Chondrocyte (in vitro differentiated cells): Measurements from ENCODE around the gene ZCCHC17. TPM values are rescaled to one million over a fixed set of nuclear protein-coding genes. Genes with fewer than 3 reads are reported as not detected.
"Not testable (repeated sequence)": the region's sequence is repeated elsewhere in the genome, so short reads cannot be mapped to it uniquely, and the experiment has no call there.

Experiments used
- DNase-seq: peaks from one replicate; pipeline ENCODE4 v3.0.0; 2021; ENCODE audit warnings: mixed read lengths, low spot score
- H3K27ac Mint-ChIP-seq: one replicate; pipeline ENCODE4 v1.8.0; 2021; ENCODE audit warnings: mild to moderate bottlenecking, moderate library complexity, mixed read lengths; ENCODE audit not compliant: unreplicated experiment
- H3K27me3 Mint-ChIP-seq: 2 replicates; pipeline ENCODE4 v1.8.0; 2021; ENCODE audit warnings: low read depth, mixed read lengths
- H3K36me3 Mint-ChIP-seq: 2 replicates; pipeline ENCODE4 v1.8.0; 2021; ENCODE audit warnings: low read depth, mixed read lengths
- H3K4me1 Mint-ChIP-seq: 2 replicates; pipeline ENCODE4 v1.8.0; 2021; ENCODE audit warnings: low read depth, mild to moderate bottlenecking, mixed read lengths
- H3K4me3 Mint-ChIP-seq: one replicate; pipeline ENCODE4 v1.8.0; 2021; ENCODE audit warnings: mild to moderate bottlenecking, moderate library complexity, mixed read lengths; ENCODE audit not compliant: unreplicated experiment
- H3K9me3 Mint-ChIP-seq: 2 replicates; pipeline ENCODE4 v1.8.0; 2021; ENCODE audit warnings: low read depth, mixed read lengths
- total RNA-seq: library from RNA; stranded (reverse); gene quantifications from 3 replicates; pipeline ENCODE4 v1.2.1, GENCODE V29; 2021
- TF ChIP-seq, protein P1 (sequence below): fragments of 200-600 bp; sonication (generic); IDR thresholded peaks from 2 replicates; pipeline ENCODE4 v1.5.0; 2021; ENCODE audit warnings: antibody characterized with exemption, mild to moderate bottlenecking, moderate library complexity

Gene ZCCHC17
- total RNA-seq, 1 donor from 2014 or later, result 31.1 TPM

DNA sequence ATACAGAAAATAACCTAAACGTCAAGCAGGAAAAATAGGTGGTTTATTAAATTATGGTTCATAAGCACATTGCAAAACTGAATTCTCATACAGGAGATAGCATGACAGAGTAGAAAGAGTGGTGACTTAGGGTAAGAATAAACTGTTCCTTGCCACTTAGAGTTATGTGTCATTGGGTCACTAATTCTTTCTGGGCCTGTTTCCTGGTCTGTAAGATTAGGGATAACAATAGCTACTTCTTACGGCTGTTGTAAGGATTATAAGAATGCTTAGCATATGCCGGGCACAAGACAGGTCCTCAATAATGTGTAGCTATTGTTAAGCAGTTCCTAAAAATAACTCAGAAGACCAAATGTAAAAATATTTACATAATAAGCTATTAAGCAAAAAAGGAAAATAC, 24.5 kb upstream of the ZCCHC17 start:
- H3K4me3 Mint-ChIP-seq, result no peak overlapping the region
- TF ChIP-seq, protein P1, sequence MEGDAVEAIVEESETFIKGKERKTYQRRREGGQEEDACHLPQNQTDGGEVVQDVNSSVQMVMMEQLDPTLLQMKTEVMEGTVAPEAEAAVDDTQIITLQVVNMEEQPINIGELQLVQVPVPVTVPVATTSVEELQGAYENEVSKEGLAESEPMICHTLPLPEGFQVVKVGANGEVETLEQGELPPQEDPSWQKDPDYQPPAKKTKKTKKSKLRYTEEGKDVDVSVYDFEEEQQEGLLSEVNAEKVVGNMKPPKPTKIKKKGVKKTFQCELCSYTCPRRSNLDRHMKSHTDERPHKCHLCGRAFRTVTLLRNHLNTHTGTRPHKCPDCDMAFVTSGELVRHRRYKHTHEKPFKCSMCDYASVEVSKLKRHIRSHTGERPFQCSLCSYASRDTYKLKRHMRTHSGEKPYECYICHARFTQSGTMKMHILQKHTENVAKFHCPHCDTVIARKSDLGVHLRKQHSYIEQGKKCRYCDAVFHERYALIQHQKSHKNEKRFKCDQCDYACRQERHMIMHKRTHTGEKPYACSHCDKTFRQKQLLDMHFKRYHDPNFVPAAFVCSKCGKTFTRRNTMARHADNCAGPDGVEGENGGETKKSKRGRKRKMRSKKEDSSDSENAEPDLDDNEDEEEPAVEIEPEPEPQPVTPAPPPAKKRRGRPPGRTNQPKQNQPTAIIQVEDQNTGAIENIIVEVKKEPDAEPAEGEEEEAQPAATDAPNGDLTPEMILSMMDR, result no peak
- no peak overlapping the region for H3K27ac Mint-ChIP-seq
- no peaks in the 10 kb centered on the region for H3K9me3 Mint-ChIP-seq
- peaks cover 27% of the 10 kb centered on the region for H3K36me3 Mint-ChIP-seq
- H3K4me1 Mint-ChIP-seq, result no peaks in the 10 kb centered on the region
- no peaks in the 10 kb centered on the region for H3K27me3 Mint-ChIP-seq
- no peak for DNase-seq

DNA sequence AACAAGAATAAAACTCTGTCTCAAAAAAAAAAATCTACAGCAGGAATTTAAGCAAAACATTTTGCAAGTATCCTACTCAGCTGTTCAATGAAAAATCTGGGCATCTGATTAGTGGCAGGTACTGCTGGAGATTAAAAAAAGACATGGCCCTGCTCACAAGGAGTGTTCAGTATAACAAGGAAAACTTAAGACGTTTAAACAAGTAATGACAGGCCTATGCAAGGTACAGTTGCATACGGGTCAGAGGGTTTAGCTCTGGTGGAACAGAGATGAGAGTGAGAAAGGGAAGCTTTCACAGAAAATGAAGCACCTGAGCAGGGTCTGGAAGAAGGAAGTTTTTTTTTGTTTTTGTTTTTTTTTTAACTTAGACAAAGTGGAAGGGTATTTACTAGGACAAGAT, 23.2 kb upstream of the ZCCHC17 start:
- TF ChIP-seq, protein P1, result no peak
- no peak for DNase-seq
- H3K27me3 Mint-ChIP-seq, result no peaks in the 10 kb centered on the region
- no peaks in the 10 kb centered on the region for H3K4me1 Mint-ChIP-seq
- no peak overlapping the region for H3K4me3 Mint-ChIP-seq
- H3K27ac Mint-ChIP-seq, result no peak overlapping the region
- peaks cover 28% of the 10 kb centered on the region for H3K36me3 Mint-ChIP-seq
- no peaks in the 10 kb centered on the region for H3K9me3 Mint-ChIP-seq

DNA sequence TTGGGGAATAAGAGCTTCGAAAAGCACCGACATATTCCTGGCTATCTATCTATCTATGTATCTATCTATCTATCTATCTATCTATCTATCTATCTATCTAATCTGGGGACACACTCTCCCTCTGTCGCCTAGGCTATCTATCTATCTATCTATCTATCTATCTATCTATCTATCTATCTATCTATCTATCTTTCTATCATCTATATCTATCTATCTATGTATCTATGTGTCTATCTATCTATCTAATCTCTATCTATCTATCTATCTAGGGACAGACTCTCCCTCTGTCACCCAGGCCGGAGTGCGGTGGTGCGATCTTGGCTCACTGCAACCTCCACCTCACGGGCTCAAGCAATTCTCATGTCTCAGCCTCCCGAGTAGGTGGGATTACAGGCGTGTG, 14.4 kb upstream of the ZCCHC17 start:
- H3K4me3 Mint-ChIP-seq, H3K27me3 Mint-ChIP-seq, DNase-seq, H3K4me1 Mint-ChIP-seq, H3K9me3 Mint-ChIP-seq, H3K27ac Mint-ChIP-seq: not testable (repeated sequence)
- H3K36me3 Mint-ChIP-seq, result peaks cover 26% of the 10 kb centered on the region

DNA sequence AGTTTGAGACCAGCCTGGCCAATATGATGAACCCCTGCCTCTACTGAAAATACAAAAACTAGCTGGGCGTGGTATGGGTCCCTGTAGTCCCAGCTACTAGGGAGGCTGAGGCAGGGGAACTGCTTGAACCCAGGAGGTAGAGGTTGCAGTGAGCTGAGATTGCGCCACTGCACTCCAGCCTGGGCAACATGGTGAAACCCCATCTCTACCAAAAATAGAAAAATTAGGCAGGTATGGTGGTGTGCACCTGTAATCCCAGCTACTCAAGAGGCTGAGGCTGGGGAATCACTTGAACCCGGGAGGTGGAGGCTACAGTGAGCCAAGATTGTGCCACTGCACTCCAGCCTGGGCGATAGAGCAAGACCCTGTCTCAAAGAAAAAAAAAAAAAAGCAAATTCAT, 9.0 kb upstream of the ZCCHC17 start:
- DNase-seq, H3K4me1 Mint-ChIP-seq, H3K27me3 Mint-ChIP-seq, H3K9me3 Mint-ChIP-seq, H3K27ac Mint-ChIP-seq, H3K4me3 Mint-ChIP-seq: not testable (repeated sequence)
- H3K36me3 Mint-ChIP-seq, result peaks cover 25% of the 10 kb centered on the region

DNA sequence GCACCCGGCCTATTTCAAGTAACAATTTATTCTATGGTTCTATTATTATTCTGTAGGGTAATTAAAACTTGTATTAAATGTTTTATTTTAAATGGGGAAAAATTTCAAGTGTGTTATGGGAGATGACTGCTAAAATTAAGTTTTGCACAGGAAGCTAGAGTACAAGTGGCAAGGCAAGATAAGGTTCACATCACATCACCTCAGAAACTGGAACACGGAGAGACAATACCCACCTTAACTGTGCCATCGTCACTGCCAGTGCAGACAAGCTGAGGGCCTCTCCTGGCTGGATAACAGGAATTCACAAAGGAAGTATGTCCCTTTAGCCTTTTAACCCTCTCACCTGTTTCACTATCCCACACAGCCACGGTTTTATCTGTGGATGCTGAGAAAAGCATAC, 7.8 kb upstream of the ZCCHC17 start:
- no peak for DNase-seq
- no peaks in the 10 kb centered on the region for H3K27me3 Mint-ChIP-seq
- TF ChIP-seq, protein P1, result no peak
- no peaks in the 10 kb centered on the region for H3K9me3 Mint-ChIP-seq
- H3K4me1 Mint-ChIP-seq, result no peaks in the 10 kb centered on the region
- peaks cover 34% of the 10 kb centered on the region for H3K36me3 Mint-ChIP-seq
- H3K27ac Mint-ChIP-seq, result no peak overlapping the region
- no peak overlapping the region for H3K4me3 Mint-ChIP-seq

DNA sequence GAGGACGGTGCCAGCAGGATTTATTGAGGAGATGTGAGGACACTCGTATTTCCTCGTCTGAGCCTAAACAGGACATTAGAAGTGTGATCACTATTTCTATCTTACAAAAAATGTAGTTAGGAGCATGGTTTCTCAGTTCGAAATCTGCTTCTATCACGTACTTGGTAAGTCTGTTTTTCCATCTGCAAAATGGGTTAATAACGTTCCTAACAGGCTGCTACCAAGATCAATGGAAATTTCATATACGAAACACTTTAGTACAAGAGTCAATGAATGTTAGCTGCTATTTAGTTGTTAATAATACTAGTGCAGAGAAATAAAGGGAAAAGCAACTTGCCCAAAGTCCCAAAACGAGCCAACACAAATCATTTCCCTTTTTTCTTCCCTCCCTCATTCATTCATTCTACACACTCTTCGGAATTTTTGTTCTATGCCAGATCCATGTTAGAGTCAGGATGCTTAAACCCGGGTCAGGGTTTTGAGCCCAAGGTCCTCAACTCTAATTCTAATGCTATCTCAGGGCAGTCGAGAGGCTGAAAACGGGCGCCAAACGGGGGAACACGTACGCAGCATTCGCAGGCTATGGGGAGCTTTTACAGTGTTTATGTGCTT, 852 bp upstream of the ZCCHC17 start:
- H3K36me3 Mint-ChIP-seq, result peaks cover 13% of the 10 kb centered on the region
- no peaks in the 10 kb centered on the region for H3K27me3 Mint-ChIP-seq
- no peaks in the 10 kb centered on the region for H3K9me3 Mint-ChIP-seq
- H3K27ac Mint-ChIP-seq, result no peak overlapping the region
- TF ChIP-seq, protein P1, result no peak
- H3K4me1 Mint-ChIP-seq, result peaks cover 20% of the 10 kb centered on the region
- DNase-seq, result no peak
- H3K4me3 Mint-ChIP-seq, result no peak overlapping the region
